Endothelial cell of coronary artery (primary cell): ENCODE results near the gene CYB5R4. TPM values are rescaled to one million over a fixed set of nuclear protein-coding genes. Genes with fewer than 3 reads are reported as not detected.

Source experiments
- total RNA-seq: library from RNA; depleted of rRNA; stranded (reverse); fragments of >200 nt; gene quantifications from 2 replicates; pipeline ENCODE4 v1.2.3, GENCODE V29; 2014

The CYB5R4 gene
- 2.7 and 3.3 TPM in 2 replicates for total RNA-seq

GRCh38 chr6:83859410-83860358 is at the start of gene CYB5R4:
CYB5R4 (plus strand) TSS chr6:83859689; CDS start chr6:83859783, 94 bp downstream.

GRCh38 chr6:83853178-83854000 is 6.1 kb upstream of the CYB5R4 start, which contains the start of gene RIPPLY2:
RIPPLY2 (plus strand) TSS chr6:83853360; CDS start chr6:83853417, 57 bp downstream.

Other genes with a start within 250 kb of the CYB5R4 start
- not detected in 2 replicates for gene SNAP91, start 150.6 kb upstream of the CYB5R4 start, total RNA-seq
- gene RIPPLY2, start 6.3 kb upstream of the CYB5R4 start, total RNA-seq, result not detected in 2 replicates
- gene MRAP2, start 174.1 kb downstream of the CYB5R4 start, total RNA-seq, result 0.38 and 4.6 TPM in 2 replicates